Measurements from ENCODE around the gene SRPK2.

- TF ChIP-seq POLR2A (IDR thresholded peaks at IDR 0.05; ENCODE audit: extremely low read depth, insufficient read length) (no peak), CTCF (IDR thresholded peaks at IDR 0.05; ENCODE audit: low read depth, low read length) (no peak), MAX (IDR thresholded peaks at IDR 0.05; ENCODE audit: low read depth, low read length) (no peak)
Observed at GRCh38 chr7:105354383-105354782, 34.3 kb downstream of the SRPK2 start.

Data from NB4 (cell line).